ENCODE results near the gene ZMYND10.

ZMYND10 gene

DNA sequence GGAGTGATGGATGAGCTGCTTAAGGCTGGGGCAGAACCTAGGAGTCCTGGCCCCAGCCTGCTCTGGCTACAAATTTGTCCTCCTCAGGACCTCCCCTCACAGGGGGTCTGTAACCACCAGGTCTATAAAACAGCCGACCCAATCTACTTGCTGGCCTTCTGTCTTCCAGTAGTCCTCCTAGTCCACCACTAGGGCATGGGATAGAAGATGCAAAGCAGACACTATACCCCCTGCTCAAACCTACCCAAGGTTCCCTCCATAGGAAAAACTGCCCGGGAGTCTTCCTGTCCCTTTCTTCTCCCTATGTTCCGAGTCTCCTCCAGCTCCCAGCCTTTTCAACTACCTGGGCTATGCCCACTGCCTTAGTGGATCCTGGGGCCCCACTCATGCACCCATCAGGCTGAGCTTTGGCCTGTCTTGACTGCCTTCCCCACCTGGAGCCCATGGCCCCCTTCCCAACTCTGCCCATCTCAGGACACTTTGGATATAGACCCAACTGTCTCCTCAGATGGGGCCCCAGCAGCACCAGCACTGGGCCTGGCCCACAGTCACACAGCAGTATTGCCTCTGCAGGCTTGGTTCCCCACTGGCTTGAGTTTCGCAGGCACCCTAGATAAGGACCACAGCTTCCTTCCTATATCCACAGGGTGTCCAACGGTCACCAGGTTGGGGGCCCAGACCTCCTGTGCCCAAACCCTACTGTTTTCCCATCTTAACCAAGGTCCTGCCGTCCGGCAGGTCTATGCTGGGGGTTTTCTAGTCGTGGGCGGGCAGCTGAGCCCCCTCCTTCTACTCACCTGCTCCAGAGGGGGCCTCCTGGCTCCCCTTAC, 47.4 kb downstream of the ZMYND10 start:
- TF ChIP-seq, protein P1, sequence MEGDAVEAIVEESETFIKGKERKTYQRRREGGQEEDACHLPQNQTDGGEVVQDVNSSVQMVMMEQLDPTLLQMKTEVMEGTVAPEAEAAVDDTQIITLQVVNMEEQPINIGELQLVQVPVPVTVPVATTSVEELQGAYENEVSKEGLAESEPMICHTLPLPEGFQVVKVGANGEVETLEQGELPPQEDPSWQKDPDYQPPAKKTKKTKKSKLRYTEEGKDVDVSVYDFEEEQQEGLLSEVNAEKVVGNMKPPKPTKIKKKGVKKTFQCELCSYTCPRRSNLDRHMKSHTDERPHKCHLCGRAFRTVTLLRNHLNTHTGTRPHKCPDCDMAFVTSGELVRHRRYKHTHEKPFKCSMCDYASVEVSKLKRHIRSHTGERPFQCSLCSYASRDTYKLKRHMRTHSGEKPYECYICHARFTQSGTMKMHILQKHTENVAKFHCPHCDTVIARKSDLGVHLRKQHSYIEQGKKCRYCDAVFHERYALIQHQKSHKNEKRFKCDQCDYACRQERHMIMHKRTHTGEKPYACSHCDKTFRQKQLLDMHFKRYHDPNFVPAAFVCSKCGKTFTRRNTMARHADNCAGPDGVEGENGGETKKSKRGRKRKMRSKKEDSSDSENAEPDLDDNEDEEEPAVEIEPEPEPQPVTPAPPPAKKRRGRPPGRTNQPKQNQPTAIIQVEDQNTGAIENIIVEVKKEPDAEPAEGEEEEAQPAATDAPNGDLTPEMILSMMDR (conservative IDR thresholded peaks at IDR 0.05; ENCODE audit: low read depth, low read length): peak; percentile 5
- no peak for DNase-seq (ENCODE audit: low read depth)
- H3K4me3 ChIP-seq (ENCODE audit: low read length): peak overlapping the region; percentile 84

DNA sequence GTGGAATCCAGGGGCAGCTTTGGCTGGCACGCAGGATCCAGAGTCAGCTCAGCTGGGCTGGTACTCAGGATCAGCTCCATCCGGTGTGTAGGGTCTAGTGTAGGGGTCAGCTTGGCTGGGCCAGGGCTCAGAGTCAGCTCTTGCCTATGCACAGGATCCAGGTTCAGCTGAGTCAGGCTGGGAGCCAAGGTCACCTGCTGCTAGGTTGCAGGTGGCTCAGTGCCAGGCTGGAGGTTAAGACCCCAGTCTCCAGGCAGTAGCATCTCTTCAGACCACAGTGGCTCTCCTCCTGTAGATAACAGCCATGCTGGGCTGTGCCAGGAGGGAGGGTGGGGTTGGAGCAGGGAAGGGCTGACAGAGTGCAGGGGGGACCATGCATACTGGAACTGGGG, 48.2 kb downstream of the ZMYND10 start:
- no peak for DNase-seq (ENCODE audit: low read depth)
- TF ChIP-seq, protein P1 (conservative IDR thresholded peaks at IDR 0.05; ENCODE audit: low read depth, low read length): no peak
- no peak overlapping the region for H3K4me3 ChIP-seq (ENCODE audit: low read length)

DNA sequence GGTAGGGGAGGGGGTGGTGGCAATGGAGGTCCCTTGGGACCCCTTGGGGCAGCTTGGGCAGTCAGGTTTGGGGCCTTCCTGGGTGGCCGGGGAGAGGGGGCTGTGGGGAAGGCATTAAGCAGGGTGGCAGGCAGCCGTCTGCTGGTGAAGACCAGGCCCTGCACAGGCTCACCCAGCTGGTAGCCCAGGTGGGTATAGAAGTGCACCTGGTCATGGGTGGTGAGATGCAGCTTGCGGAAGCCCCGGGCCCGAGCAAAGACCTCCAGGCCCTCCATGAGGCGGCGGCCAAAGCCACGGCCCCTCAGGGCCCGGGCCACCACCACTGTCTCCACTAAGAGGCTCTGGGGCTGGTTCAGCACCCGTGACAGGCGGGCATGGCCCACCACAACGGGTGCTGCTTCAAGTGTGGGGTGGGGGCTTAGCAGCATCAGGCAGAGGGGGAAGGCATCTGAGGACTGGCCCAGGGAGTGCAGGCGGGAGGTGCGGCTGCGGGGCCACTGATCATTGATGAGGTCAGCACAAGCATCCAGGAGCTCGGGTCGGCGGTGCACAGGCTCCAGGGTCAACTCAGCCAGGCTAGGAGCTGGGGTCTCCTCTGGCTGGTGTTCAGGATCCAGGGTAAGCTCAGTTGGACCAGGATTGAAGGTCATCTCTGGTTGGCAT, 48.7 kb downstream of the ZMYND10 start:
- TF ChIP-seq, protein P1 (conservative IDR thresholded peaks at IDR 0.05; ENCODE audit: low read depth, low read length): no peak
- DNase-seq (ENCODE audit: low read depth): no peak
- H3K4me3 ChIP-seq (ENCODE audit: low read length): no peak overlapping the region

DNA sequence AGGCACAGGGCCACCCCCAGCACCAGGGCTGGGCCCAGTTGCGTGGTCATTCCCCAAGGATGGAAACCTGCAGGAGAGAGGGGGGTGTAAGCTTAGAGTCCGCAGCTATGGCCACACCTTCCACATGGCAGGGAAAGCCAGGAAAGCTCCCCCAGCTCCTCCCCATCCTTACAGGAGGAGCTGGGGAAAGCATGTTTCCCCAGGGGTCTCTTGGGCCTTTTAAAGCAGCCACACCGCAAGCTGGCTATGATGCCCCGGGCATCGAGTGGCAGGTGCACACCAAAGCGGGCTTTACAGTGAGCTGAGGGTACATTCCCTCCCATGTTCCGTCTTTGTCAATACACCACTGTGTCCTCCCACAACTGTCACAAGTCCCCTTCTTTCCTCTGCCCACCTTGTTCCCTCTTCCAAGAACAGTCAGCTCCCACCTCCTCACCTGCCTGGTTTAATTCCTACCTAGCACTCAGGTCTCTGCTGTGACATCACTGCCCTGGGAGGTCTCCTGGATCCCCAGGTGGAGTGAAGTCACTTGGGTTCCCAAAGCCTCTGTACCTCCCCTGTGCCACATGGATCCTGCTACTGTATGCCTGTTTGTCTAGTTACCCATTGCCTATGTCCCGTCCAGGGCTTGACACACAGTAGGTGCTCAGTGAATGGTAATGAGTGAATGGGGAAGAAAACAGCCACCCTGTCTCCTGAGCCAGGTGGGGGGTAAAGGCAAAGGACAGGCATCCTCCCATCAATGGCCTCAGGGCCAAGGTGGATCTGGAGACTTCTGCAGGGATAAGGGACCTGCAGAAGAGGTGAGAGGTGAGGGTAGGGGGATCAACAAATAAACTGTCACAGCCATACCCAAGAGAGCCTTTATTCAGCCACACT, 49.7 kb downstream of the ZMYND10 start:
- TF ChIP-seq, protein P1 (conservative IDR thresholded peaks at IDR 0.05; ENCODE audit: low read depth, low read length): no peak
- no peak overlapping the region for H3K4me3 ChIP-seq (ENCODE audit: low read length)

DNA sequence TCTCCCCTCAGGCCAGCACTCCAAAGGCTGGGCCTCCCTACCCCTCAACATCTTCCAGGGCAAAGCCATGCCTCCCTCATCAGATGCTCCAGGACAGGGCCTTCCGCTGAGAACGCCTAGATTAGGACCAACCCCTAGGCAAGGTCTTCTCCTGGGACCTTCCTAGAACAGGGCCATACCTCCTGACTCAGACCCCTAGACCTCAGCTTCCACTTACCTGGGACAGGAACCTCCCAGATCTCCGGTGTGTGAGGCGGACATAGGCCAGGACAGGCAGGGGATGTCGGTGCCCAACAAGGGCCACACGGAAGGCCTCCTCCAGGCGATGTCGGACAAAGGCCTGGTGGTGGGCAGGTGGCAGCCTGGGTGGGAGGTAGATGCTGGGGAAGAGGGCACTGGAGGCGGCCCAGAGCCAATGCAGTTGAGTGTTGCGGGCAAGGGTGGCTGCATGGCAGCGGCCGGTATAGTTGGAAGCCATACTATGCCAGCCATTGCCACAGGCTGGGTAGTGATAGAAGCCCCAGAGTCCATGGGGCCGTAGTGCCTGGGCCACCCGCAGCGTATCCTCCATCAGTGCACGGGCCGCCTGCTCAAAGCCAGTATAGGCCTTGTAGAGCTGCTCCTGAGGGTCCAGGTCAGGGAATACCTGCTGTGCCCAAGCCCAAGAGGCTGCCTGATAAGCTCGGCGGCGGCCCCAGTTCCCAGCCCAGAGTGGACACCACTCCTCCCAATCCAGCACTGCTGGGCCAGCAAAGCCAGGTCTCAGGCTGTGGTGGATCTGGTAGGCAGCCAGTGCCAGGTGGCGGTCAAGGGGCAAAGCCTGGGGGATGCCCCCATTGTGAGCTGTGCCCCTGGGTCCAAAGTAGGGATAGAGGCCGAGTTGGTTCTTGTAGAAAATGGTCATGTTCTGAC, 50.8 kb downstream of the ZMYND10 start:
- TF ChIP-seq, protein P1 (conservative IDR thresholded peaks at IDR 0.05; ENCODE audit: low read depth, low read length): no peak
- no peak overlapping the region for H3K4me3 ChIP-seq (ENCODE audit: low read length)
- DNase-seq (ENCODE audit: low read depth): no peak

More for the DNA sequence above, 49.7 kb downstream of the ZMYND10 start:
- no peak for DNase-seq (ENCODE audit: low read depth)

DNA sequence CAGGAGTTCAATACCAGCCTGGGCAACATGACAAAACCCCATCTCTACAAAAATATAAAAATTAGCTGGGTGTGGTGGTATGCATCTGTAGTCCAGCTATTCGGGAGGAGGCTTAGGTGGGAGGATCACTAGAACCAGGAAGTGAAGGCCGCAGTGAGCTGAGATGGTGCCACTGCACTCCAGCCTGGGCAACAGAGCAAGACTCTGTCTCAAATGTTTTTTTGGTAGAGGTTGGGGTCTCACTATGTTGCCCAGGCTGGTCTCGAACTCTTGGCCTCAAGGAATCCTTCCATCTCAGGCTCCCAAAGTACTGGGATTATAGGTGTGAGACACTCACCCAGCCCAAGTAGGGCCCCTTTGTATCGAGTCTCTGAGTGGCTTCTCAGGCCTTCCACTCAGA, 51.4 kb downstream of the ZMYND10 start:
- DNase-seq (ENCODE audit: low read depth): no peak
- H3K4me3 ChIP-seq (ENCODE audit: low read length): no peak overlapping the region
- TF ChIP-seq, protein P1 (conservative IDR thresholded peaks at IDR 0.05; ENCODE audit: low read depth, low read length): no peak
